Stimulated activated CD4-positive, alpha-beta T cell treated with anti-CD3 and anti-CD28 coated beads, TNF-alpha, amount 100 ng/mL, for 1 hour (primary cell): ENCODE data around the gene UBB.
A peak's percentile ranks its signal among the peaks of the same experiment; 100 is the strongest.
"Not testable (repeated sequence)": the region's sequence is repeated elsewhere in the genome, so short reads cannot be mapped to it uniquely, and the experiment has no call there.

Experiments
- DNase-seq, 3 donors: peaks; one replicate each; pipeline ENCODE4 v3.0.0-alpha.2; 2020; ENCODE audit warnings: low read depth in 3 of 3, low spot score in 1 of 3

UBB gene

DNA sequence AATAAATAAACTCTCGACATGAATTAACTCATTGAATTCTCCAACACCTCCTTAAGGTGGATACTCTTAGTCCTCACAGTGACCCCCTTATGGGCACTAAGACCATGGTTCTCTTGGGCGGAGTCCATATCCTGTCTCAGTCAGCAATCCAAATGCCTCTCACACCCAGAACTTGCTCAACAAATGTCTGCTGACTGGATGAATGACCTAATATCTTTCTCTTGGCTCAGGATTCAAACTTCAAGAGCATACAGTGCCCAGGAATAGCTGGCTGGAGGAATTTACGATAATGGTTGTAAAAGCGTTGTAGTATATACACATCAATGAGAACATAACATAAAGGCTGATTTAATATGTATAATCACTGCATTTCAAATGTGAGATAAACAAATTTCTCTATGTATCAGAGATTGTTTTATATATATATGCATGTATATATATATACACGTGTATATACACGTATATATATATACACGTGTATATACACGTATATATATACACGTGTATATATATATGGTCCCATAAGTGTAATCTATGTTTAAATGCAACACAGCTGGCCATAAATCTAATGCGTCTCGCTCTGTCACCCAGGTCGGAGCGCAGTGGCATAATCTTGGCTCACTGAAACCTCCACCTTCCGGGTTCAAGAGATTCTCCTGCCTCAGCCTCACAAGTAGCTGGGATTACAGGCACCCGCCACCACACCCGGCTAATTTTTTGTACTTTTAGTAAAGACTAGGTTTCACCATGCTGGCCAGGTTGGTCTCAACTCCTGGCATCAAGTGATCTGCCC is 6.5 kb upstream of the UBB start:
- DNase-seq: no peak

- no peak for DNase-seq
Observed at GRCh38 chr17:16377941-16378341, 3.0 kb upstream of the UBB start.

GRCh38 chr17:16378636-16379282 is 2.1 kb upstream of the UBB start:
- DNase-seq: no peak

DNA sequence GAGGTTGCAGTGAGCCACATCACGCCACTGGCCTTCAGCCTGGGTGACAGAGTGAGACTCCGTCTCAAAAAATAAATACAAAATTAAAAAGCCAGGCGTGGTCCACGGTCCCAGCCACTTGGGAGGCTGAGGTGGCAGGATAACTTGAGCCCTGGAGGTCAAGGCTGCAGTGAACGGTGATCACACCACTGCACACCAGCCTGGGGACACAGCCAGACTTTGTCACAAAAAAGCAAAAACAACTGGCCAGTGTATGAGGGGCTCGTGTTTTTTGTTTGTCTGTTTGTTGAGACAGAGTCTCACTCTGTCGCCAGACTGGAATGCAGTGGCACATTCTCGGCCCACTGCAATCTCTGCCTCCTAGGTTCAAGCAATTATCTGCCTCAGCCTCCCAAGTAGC is 1.2 kb upstream of the UBB start:
- no peak for DNase-seq

DNA sequence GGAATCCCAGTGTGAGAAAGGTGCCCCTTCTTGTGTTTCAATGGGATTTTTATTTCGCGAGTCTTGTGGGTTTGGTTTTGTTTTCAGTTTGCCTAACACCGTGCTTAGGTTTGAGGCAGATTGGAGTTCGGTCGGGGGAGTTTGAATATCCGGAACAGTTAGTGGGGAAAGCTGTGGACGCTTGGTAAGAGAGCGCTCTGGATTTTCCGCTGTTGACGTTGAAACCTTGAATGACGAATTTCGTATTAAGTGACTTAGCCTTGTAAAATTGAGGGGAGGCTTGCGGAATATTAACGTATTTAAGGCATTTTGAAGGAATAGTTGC is 567 bp downstream of the UBB start:
- no peak for DNase-seq

DNA sequence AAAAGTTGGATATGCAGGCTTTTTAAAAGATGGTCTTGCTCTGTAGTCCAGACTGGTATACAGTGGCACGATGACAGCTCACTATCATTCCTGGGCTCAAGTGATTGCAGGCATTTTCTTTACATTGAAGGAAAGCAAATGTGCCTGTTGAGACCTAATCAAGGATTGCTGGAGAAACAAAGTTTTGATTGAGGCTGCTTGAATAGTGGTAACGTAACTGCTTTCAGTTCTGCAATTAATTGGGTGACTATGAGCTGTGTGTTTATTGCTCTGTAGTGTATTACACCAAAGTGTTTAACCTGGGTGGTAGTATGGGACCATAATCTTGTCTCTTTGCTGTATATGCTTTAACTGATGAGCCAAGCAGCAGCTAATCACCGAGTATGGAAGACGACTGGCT is 2.3 kb downstream of the UBB start:
- DNase-seq: no peak

DNA sequence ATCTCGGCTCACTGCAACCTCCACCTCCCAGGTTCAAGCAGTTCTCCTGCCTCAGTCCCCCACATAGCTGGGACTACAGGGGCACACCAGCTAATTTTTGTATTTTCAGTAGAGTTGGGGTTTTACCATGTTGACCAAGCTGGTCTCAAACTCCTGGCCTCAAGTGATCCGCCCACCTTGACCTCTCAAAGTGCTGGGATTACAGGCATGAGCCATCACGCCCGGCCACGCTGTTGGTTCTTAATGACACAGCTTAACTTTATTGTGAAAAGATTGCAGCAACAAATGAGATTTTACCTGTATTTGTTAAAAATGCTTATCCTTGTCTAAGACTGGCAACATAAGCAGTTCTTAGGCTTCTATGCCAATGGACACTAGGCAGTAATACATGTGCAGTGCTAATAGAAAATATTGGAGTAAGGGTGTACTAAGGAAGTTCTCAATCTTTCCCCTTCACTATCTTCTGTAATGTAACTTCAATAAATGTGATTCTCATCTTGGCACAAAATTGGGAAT is 2.9 kb downstream of the UBB start:
- no peak for DNase-seq

DNA sequence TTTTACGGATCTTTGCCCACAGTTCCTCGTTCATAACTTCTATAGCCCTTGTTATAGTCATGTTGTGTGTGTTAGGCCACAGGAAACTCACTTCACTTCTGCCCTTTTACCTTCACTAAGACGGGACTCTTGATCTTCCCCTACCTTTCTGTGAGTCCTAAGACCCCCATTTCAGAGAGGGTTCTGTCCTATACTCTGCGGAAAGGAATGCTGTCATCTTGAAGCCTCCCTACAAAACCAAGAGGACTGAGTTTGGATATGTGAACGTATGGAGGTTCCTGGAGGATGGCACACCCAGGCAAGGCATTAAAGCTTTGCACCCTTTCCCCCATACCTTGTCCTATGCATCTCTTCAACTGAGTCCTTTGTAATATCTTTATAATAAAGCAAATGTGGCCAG is 3.7 kb downstream of the UBB start:
- no peak for DNase-seq

DNA sequence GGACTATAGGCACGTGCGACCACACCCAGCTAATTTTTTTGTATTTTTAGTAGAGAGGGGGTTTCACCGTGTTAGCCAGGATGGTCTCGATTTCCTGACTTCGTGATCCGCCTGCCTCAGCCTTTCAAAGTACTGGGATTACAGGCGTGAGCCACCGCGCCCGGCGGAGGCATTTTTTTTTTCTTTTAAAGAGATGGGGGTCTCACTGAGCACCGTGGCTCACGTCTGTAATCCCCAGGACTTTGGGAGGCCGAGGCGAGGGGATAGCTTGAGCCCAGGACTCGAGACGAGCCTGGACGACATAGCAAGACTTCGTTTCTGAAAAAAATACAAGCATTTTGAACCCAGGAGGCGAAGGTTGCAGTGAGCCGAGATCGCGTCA is 5.2 kb downstream of the UBB start:
- not testable (repeated sequence) for DNase-seq

- DNase-seq: no peak
Observed at GRCh38 chr17:16391451-16391850, 10.6 kb downstream of the UBB start.

- not testable (repeated sequence) for DNase-seq
Observed at GRCh38 chr17:16392491-16392890, 11.6 kb downstream of the UBB start.

- not testable (repeated sequence) for DNase-seq
Observed at GRCh38 chr17:16395887-16396286, 15.0 kb downstream of the UBB start.

GRCh38 chr17:16396693-16397092 is 15.8 kb downstream of the UBB start:
- not testable (repeated sequence) for DNase-seq

- DNase-seq: no peak
Observed at GRCh38 chr17:16398270-16399267, 17.7 kb downstream of the UBB start.

GRCh38 chr17:16403847-16404246 is 23.0 kb downstream of the UBB start:
- DNase-seq: not testable (repeated sequence)

DNA sequence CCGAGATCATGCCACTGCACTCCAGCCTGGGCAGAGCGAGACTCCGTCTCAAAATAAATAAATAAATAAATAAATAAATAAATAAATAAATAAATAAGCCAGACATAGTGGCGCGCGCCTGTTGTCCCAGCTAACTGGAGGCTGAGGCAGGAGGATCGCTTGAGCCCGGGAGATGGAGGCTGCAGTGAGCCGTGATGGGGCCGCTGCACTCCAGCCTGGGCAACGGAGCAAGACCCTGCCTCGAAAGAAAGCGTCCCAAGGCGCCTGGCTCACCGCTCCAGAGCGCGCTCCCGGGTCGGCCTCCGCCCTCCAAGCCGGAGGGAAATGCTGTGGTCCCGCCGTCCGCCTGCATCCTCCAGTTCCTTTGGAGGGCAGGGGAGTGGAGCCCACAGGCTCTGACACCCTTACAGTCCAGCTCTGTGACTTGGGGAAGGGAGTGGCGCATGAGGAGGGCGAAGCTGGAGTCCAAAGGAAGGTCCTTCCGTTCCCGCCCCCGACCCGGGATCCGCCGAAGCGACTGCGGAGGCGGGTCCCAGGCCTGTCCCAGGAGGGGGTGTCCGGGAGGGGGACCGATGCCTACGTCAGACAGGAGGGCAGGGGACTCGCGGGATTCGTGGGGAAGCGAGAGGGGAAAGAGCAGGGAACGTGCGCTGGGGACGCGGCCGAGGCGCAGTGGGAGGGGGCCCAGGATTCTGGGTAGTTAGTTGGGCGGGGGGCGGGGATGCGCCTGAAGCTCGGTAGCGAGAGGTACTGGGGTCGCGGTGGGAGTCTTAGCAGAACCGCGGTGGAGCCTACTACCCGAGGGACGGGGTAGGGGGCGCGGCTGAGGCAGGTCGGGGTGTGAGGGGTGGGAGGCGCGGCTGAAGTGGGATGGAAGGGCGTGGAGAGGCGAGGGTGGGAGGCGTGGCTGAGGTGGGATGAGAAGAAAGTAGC is 26.1 kb downstream of the UBB start:
- DNase-seq: no peak

- no peak for DNase-seq
Observed at GRCh38 chr17:16407911-16408588, 27.2 kb downstream of the UBB start.

- peak in 1 of 3 donors; percentile 27 for DNase-seq
Observed at GRCh38 chr17:16415031-16415924, 34.4 kb downstream of the UBB start, which contains the start of gene TRPV2. TRPV2 (plus strand) TSS chr17:16415571; CDS start chr17:16417669, 2,098 bp downstream.

- DNase-seq: no peak
Observed at GRCh38 chr17:16417399-16417798, 36.5 kb downstream of the UBB start.
